K562 (cell line): ENCODE results near the gene CCDC187. TPM values are rescaled to one million over a fixed set of nuclear protein-coding genes. Genes with fewer than 3 reads are reported as not detected.

ENCODE experiments used
- ATAC-seq: fragments of 200-7000 bp; cut with Tn5 transposase; 3 replicates; pipeline ENCODE4 v1.9.1; 2020; ENCODE audit warnings: moderate library complexity
- BruUV-seq: library from RNA; stranded (reverse); fragments of 400-500 nt; replicated peaks from 2 replicates; lab custom pipeline; 2021; lab: Mats Ljungman, UMichigan
- CTCF ChIA-PET: fragments of 300-600 bp; formaldehyde crosslinking; extraction: SDS; loops from one replicate; lab custom pipeline; 2021; ENCODE audit warnings: low intra/inter-chr PET ratio; lab: Yijun Ruan, JAX
- POLR2A ChIA-PET: fragments of 300-600, 350-650 bp; sonication (Branson Sonifier 250); formaldehyde crosslinking; extraction: SDS; loops from one replicate; lab custom pipeline; 2021; ENCODE audit warnings: antibody characterized with exemption, inconsistent platforms; lab: Yijun Ruan, JAX
- DNase-seq, 4 experiments: peaks; one replicate each; pipeline versions ENCODE4 v3.0.0 to v3.0.0-alpha.2; 2011 to 2018; ENCODE audit warnings: low spot score in 3 of 4, mixed read lengths in 3 of 4; ENCODE audit errors: extremely low read depth in 1 of 4
- FAIRE-seq: peaks from 2 replicates; lab custom pipeline; 2011; peaks lifted over from hg19 to GRCh38; lab: Jason Lieb, UNC
- H2AFZ ChIP-seq: 2 replicates; pipeline ENCODE4 v1.6.0; 2011; ENCODE audit warnings: low read depth, low read length, control low read depth, inconsistent platforms
- H3K27ac ChIP-seq: fragments of 200-600 bp; 3 replicates; pipeline ENCODE4 v1.8.0; 2011; ENCODE audit warnings: low read depth, mild to moderate bottlenecking, control low read depth, inconsistent platforms, low read length, moderate library complexity, mixed read lengths; ENCODE audit errors: extremely low read depth
- H3K27me3 ChIP-seq, 2 experiments: fragments of 300-600 bp in 1 of 2; 2 replicates in 1 of 2; 3 replicates in 1 of 2; pipeline versions ENCODE4 v1.6.0 to v1.8.0; 2011; ENCODE audit warnings: inconsistent platforms in 2 of 2, low read length in 2 of 2, mild to moderate bottlenecking in 1 of 2, mixed read lengths in 1 of 2, moderate library complexity in 1 of 2; ENCODE audit not compliant: control insufficient read depth in 2 of 2, insufficient read depth in 2 of 2
- H3K36me3 ChIP-seq: fragments of 300-600 bp; 3 replicates; pipeline ENCODE4 v1.8.0; 2011; ENCODE audit warnings: mild to moderate bottlenecking, low read length, inconsistent platforms; ENCODE audit not compliant: control insufficient read depth, insufficient read depth
- H3K4me1 ChIP-seq, 2 experiments: fragments of 200-600 bp in 1 of 2; replicated peaks in 1 of 2; 2 replicates in 1 of 2; 3 replicates in 1 of 2; pipeline versions ENCODE4 v1.5.1 to v1.8.0; 2011; ENCODE audit warnings: inconsistent platforms in 2 of 2, low read length in 2 of 2, mild to moderate bottlenecking in 1 of 2, mixed read lengths in 1 of 2, moderate library complexity in 1 of 2; ENCODE audit not compliant: control insufficient read depth in 2 of 2, insufficient read depth in 2 of 2
- H3K4me2 ChIP-seq: 2 replicates; pipeline ENCODE4 v1.6.1; 2011; ENCODE audit warnings: low read length, control low read depth, inconsistent platforms, mixed read lengths; ENCODE audit not compliant: insufficient read depth
- H3K4me3 ChIP-seq: fragments of 200-600 bp; sonication (generic), shearing (Covaris generic); 2 replicates; pipeline ENCODE4 v1.5.1; 2016; ENCODE audit warnings: control low read depth, inconsistent platforms
- H3K79me2 ChIP-seq: fragments of 200-600 bp; 3 replicates; pipeline ENCODE4 v1.8.0; 2011; ENCODE audit warnings: low read length, inconsistent platforms; ENCODE audit not compliant: control insufficient read depth, insufficient read depth
- H3K9ac ChIP-seq, 2 experiments: 2 replicates each; pipeline versions ENCODE4 v1.6.0 to v1.6.1; 2011; ENCODE audit warnings: low read depth in 2 of 2, low read length in 2 of 2, control low read depth in 1 of 2, inconsistent platforms in 1 of 2, mild to moderate bottlenecking in 1 of 2, mixed read lengths in 1 of 2; ENCODE audit not compliant: insufficient read depth in 1 of 2
- H3K9me1 ChIP-seq: one replicate; pipeline ENCODE4 v1.6.0; 2011; ENCODE audit warnings: inconsistent platforms, mild to moderate bottlenecking, low read length, moderate library complexity; ENCODE audit not compliant: control insufficient read depth, insufficient read depth
- H3K9me3 ChIP-seq: replicated peaks from 2 replicates; pipeline ENCODE4 v1.5.1; 2011; ENCODE audit warnings: low read depth, low read length, inconsistent platforms; ENCODE audit not compliant: control insufficient read depth, insufficient read depth
- H4K20me1 ChIP-seq: replicated peaks from 2 replicates; pipeline ENCODE4 v1.6.1; 2011; ENCODE audit warnings: low read length, inconsistent platforms, mixed read lengths; ENCODE audit not compliant: control insufficient read depth, insufficient read depth
- CHD4 ChIP-seq: fragments of 200-600 bp; sonication (generic); IDR thresholded peaks from 3 replicates; pipeline ENCODE4 v1.6.1; 2012; ENCODE audit warnings: low read depth, mild to moderate bottlenecking, mixed read lengths, low read length, inconsistent platforms; ENCODE audit not compliant: insufficient read depth, insufficient replicate concordance, poor library complexity, severe bottlenecking
- EGR1 ChIP-seq: fragments of 450-650 bp; conservative IDR thresholded peaks from 2 replicates; pipeline ENCODE4 v1.6.1; 2017; ENCODE audit warnings: mild to moderate bottlenecking
- RBFOX2 ChIP-seq: fragments of 200-400 bp; formaldehyde crosslinking; IDR thresholded peaks from 2 replicates; pipeline ENCODE4 v1.6.1; 2017; ENCODE audit warnings: low read depth, mild to moderate bottlenecking, low read length, moderate library complexity
- TAF9B ChIP-seq: fragments of 450-650 bp; IDR thresholded peaks from 2 replicates; pipeline ENCODE4 v1.6.1; 2018; ENCODE audit warnings: mild to moderate bottlenecking; ENCODE audit not compliant: partially characterized antibody
- ZNF41 ChIP-seq: fragments of 250-450 bp; sonication (Bioruptor Pico); conservative IDR thresholded peaks from 2 replicates; pipeline ENCODE4 v1.4.0; 2020; ENCODE audit warnings: mild to moderate bottlenecking
- WGBS: fragments of 100-300 bp; shearing (Covaris generic); methylation state at CpG from one replicate; pipeline ENCODE4 v1.1.6; 2016; ENCODE audit warnings: low coverage, mixed read lengths; ENCODE audit not compliant: insufficient coverage; ENCODE audit errors: missing lambda C conversion rate; 5-methylcytosine and 5-hydroxymethylcytosine counted together
- in situ Hi-C: fragments of 300-500 bp; cut with MboI; formaldehyde crosslinking; loops from 4 replicates; pipeline ENCODE4 v1.15.0; 2018; ENCODE audit warnings: inconsistent platforms, mixed read lengths
- intact Hi-C: fragments of 100-400 bp; cut with micrococcal nuclease; formaldehyde crosslinking; loops from 2 replicates; pipeline ENCODE4 v1.14.2; 2022
- polyA plus RNA-seq, 8 experiments: library from polyadenylated mRNA; depleted of rRNA in 4 of 8; stranded (reverse) in 5 of 8; unstranded in 3 of 8; fragments of >200 nt; fragmentation: Nextera tagmentation in 2 of 8; fragmentation: Illumina TruSeq in 1 of 8; extraction: Ambion mirVana in 2 of 8; extraction: Trizol in 1 of 8; gene quantifications; 2 replicates each; pipeline versions ENCODE4 v1.2.1 to v1.2.3, GENCODE V29; 2011 to 2014; ENCODE audit warnings: inconsistent platforms in 1 of 8, missing spikeins in 1 of 8
- total RNA-seq, 7 experiments: library from RNA; depleted of rRNA in 6 of 7; stranded (reverse); fragments of >200 nt in 6 of 7; fragmentation: Illumina TruSeq in 2 of 7; extraction: Trizol in 2 of 7; gene quantifications; 2 replicates each; pipeline versions ENCODE4 v1.2.1 to v1.2.3, GENCODE V29; 2011 to 2021; ENCODE audit warnings: low replicate concordance in 1 of 7
- TF ChIP-seq, protein P1 (sequence below): fragments of 200-800 bp; sonication (Bioruptor generic); IDR thresholded peaks from 2 replicates; pipeline ENCODE4 v1.6.1; 2017; ENCODE audit warnings: missing genetic modification characterization, missing compliant biosample characterization

Gene CCDC187
- total and polyA plus RNA-seq, 9 of the 15 experiments (the other 6 are each of a cell fraction or from before 2014, with no cell fraction given) = not detected

DNA sequence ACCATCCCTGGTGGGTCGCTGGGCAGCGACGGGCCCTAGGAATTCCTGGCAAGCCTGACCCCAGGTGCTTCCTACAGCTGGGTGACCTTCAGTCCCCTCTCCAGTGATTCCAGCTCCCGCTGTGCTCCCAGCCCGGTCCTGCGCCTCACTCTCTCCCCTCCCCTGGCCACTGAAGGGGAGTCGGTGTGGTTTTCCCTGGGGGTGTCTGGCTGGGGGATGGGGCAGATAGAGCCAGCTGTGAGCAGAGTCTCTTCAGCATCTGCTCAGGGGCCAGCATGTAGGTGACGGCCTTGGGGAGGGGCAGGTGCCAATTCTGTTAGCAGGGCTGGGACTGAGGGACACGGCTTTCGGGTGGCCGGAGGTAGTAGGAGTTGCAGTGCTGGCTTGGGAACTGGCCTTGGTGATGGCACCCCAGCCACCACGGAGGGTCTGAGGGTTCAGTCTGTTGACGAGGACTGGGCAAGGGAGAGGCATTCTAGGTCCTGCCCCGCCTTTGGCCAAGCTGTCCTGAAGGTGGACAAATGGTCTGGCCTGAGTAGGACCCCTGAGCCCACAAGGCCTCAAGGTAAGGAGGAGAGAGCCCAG is 26.6 kb upstream of the CCDC187 start:
- Histone ChIP-seq H3K27ac (no peak overlapping the region), H3K79me2 (peaks cover 15% of the 10 kb centered on the region), H3K4me1 (peaks cover 4 to 94% of the 10 kb centered on the region in 2 experiments), H3K4me3 (no peak overlapping the region), H2AFZ (no peak overlapping the region), H3K4me2 (no peak overlapping the region), H3K36me3 (no peaks in the 10 kb centered on the region), H3K27me3 (no peaks in the 10 kb centered on the region), H3K9ac (no peak overlapping the region; a peak in 2 of 4 replicates), H4K20me1 (no peaks in the 10 kb centered on the region), H3K9me1 (no peaks in the 10 kb centered on the region), H3K9me3 (no peaks in the 10 kb centered on the region)
- FAIRE-seq (no peak), DNase-seq (no peak), ATAC-seq (no peak)
- ChIA-PET POLR2A (no interaction called here), CTCF (no interaction called here)
- in situ Hi-C loops (loop anchor here (25.0 kb wide), 1 partner anchor 307 kb away; no protein-coding TSS in a partner anchor), intact Hi-C loops (no loop called here)
- BruUV-seq = no TSS peak
- TF ChIP-seq EGR1 (no peak), ZNF41 (CRISPR knock-in tag) (no peak), TAF9B (no peak), RBFOX2 (no peak; the same call in 1 of the 2 replicates)
- 78% methylated on average over 12 of the region's 14 CpGs for WGBS

DNA sequence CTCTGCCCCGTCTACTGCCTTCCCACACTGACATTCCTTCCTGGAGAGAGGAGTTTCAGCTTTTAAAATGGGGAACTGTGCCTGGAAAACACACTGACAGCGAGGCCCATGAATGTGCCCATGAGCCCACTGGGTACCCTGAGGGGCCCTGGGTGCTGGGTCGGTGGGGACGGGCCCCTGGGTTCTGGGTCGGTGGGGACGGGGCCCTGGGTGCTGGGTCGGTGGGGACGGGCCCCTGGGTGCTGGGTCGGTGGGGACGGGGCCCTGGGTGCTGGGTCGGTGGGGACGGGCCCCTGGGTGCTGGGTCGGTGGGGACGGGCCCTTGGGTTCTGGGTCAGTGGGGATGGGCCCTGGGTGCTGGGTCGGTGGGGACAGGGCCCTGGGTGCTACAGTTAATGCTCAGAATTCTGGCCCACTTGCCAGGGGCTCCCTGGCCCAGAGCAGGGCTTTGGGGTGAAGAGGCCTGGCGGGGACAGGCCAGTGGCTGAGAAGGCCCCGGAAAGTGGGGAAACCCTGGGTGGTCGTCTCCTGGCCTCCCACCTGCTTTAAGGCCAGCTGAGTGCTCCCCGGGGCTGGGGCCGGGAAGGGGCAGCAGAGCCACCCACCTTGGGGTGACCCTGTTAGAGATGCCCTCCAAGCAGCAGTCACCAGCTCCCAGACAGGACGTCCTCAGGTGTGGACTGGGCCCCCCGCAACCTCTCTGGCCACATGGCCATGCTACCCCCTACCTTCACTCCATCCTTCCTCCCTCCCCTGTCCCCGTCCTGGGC is 25.9 kb upstream of the CCDC187 start:
- peaks cover 15% of the 10 kb centered on the region for H3K79me2 ChIP-seq
- H3K27ac ChIP-seq = no peak overlapping the region
- no peak for ATAC-seq
- ChIA-PET POLR2A (no interaction called here), CTCF (no interaction called here)
- H3K9me3 ChIP-seq = no peaks in the 10 kb centered on the region
- WGBS = 75% methylated on average over 13 of the region's 23 CpGs
- peak overlapping the region in 1 of 2 experiments; percentile 88; a peak in 2 of 4 replicates for H3K9ac ChIP-seq
- H3K36me3 ChIP-seq = no peaks in the 10 kb centered on the region
- H3K4me1 ChIP-seq = peaks cover 4 to 94% of the 10 kb centered on the region in 2 experiments
- H3K9me1 ChIP-seq = no peaks in the 10 kb centered on the region
- H3K27me3 ChIP-seq = no peaks in the 10 kb centered on the region
- in situ Hi-C loops = loop anchor here (25.0 kb wide), 1 partner anchor 307 kb away; no protein-coding TSS in a partner anchor
- no peak for FAIRE-seq
- H2AFZ ChIP-seq = no peak overlapping the region
- H4K20me1 ChIP-seq = no peaks in the 10 kb centered on the region
- intact Hi-C loops = no loop called here
- TF ChIP-seq, protein P1, sequence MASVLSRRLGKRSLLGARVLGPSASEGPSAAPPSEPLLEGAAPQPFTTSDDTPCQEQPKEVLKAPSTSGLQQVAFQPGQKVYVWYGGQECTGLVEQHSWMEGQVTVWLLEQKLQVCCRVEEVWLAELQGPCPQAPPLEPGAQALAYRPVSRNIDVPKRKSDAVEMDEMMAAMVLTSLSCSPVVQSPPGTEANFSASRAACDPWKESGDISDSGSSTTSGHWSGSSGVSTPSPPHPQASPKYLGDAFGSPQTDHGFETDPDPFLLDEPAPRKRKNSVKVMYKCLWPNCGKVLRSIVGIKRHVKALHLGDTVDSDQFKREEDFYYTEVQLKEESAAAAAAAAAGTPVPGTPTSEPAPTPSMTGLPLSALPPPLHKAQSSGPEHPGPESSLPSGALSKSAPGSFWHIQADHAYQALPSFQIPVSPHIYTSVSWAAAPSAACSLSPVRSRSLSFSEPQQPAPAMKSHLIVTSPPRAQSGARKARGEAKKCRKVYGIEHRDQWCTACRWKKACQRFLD (CRISPR knock-in tag) = no peak
- no peak for TF ChIP-seq CHD4
- no TSS peak for BruUV-seq
- no peak overlapping the region for H3K4me2 ChIP-seq
- no peak for DNase-seq
- H3K4me3 ChIP-seq = no peak overlapping the region
